Hindlimb muscle (tissue), 1 donor: Measurements from ENCODE around the gene BUD23. TPM values are rescaled to one million over a fixed set of nuclear protein-coding genes. Genes with fewer than 3 reads are reported as not detected.
A peak's percentile ranks its signal among the peaks of the same experiment; 100 is the strongest.
"Not testable (repeated sequence)": the region's sequence is repeated elsewhere in the genome, so short reads cannot be mapped to it uniquely, and the experiment has no call there.

Source experiments
- DNase-seq: peaks from one replicate; pipeline ENCODE4 v3.0.0-alpha.2; 2013
- polyA plus RNA-seq: library from polyadenylated mRNA; unstranded; fragments of 120-200 nt; gene quantifications from one replicate; pipeline ENCODE4 v1.2.1, GENCODE V29; 2013; ENCODE audit not compliant: insufficient read length

The BUD23 gene
- 79.8 TPM for polyA plus RNA-seq

GRCh38 chr7:73683056-73683787, at the start of gene BUD23, which contains the start of gene DNAJC30:
BUD23 (plus strand) TSS chr7:73683597; CDS start chr7:73683626, 29 bp downstream.
DNAJC30 (minus strand) TSS chr7:73683453; CDS start chr7:73683423, 30 bp downstream.
- DNase-seq = peak; percentile 94

- DNase-seq = no peak
These were observed 49.6 kb upstream of the BUD23 start for GRCh38 chr7:73633844-73634243.

GRCh38 chr7:73635428-73636200, 47.8 kb upstream of the BUD23 start:
- no peak for DNase-seq

DNA sequence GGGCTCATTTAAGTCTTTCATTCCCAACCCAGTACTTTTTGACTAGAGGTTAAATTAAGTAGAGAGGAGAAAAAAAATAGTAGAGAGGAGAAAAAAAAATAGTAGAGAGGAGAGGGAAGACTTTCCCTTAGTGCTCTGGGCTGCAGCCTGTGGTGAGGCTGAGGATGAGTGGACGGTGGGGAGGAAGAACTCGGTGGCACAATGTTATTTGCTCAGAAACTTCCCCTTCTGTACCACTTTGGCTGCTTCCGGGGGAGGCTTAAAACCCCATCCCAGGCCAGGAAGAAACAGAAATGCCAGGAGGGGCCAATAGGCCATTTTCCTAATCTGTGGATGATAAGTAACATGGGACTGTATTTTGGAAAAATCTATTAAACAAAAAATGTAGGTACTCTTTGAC, 44.5 kb upstream of the BUD23 start:
- no peak for DNase-seq

- no peak for DNase-seq
These were observed 40.6 kb upstream of the BUD23 start for GRCh38 chr7:73642834-73643233.

- no peak for DNase-seq
These were observed 38.6 kb upstream of the BUD23 start for GRCh38 chr7:73644688-73645286.

DNA sequence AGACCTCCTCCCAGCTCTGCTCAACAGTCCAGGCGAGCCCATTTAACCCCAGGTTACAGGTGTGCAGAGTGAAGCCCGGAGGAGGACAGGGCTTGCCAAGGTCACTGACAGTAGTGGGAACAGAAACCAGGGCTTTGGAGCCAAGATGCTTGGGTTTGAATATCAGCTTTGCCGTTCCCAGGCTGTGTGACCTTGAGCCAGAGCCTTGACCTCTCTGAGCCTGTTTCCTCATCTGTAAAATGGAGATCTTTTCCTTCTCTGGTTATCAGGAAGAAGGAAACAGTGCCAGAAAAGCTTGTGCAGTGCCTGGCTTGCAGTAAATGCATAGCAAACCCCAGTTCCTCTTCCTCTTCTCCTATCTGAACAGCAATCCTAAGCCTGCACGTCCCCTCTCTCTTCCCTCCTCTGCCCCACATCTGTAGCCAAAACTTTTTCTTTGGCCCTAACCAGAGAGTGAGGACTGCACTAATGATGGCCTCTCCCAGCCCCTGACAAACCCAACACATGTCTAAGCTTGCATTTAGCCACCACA, 37.7 kb upstream of the BUD23 start:
- DNase-seq = no peak

GRCh38 chr7:73646785-73647724, 36.3 kb upstream of the BUD23 start:
- DNase-seq = no peak

DNA sequence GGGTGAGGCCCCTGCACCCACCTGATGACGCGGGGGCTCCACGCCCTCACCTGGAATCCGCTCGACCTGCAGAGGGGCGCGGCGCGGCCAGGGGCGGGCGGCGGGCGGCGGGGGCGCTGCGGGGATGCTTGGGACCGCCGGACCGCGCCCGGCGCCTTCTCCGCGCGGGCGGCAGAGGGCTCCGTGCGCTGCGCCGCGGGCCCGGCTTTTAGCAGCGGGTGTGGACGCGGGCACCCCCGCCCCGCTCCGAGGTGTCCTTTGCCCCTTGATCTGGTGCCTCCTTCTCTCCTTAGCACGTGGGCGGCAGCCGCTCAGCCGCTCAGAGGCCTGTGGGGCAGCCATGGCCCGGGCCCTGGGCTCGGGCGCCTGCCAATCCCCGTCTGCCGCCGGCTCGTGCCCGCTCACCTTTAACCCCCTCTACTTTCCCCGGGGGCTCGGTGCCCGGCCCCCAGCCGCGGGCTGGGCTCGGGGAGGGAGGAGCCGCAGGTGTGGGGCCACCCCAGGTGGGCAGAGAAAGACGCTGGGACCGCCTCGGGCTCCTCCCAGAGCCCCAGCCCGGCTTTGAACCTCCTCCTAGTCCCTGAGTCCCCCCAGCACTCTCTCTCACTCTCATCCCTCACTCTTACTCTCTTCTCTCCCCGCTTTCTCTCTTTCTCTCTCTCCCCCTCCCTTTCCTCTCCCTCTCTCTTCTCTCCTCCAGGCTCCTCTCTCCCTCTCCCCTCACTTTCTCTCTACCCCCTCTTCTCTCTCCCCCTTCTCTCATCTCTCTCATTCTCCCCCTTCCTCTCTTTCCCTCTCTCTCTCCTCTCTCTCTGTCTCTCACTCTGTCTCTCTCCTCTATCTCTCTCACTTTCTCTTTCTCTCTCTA, 35.4 kb upstream of the BUD23 start:
- no peak for DNase-seq

DNA sequence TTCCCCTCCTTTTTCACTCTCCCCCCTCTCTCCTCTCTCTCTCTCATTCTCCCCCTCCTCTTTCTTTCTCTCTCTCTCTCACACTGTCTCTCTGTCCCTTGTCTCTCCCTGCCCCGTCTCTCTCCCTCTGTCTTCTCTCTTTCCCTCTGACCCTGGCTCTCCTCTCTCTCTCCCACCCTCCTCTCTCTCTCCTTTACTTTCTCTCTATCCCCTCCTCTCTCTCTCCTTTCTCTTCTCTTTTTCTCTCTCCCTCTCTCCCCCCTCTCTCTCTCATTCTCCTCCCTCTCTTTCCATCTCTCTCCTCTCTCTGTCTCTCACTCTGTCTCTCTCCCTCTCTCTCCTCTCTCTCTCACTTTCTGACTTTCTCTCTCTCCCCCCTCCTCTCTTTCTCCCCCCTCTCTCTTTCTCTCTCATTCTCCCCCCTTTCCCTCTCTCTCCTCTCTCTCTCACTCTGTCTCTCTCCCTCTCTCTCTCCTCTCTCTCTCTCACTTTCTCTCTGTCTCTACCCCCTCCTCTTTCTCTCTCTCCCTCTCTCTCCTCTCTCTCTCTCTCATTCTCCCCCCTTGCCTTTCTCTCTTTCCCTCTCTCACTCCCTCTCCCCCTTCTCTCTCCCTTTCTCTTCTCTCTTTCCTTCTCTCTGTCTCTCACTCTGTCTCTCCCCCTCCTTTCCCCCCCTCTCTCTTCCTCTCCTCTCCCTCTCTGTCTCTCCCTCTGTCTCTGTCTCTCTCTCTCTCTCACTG, 34.6 kb upstream of the BUD23 start:
- DNase-seq = no peak

GRCh38 chr7:73649576-73649975, 33.8 kb upstream of the BUD23 start:
- no peak for DNase-seq

GRCh38 chr7:73650524-73650923, 32.9 kb upstream of the BUD23 start:
- no peak for DNase-seq

DNA sequence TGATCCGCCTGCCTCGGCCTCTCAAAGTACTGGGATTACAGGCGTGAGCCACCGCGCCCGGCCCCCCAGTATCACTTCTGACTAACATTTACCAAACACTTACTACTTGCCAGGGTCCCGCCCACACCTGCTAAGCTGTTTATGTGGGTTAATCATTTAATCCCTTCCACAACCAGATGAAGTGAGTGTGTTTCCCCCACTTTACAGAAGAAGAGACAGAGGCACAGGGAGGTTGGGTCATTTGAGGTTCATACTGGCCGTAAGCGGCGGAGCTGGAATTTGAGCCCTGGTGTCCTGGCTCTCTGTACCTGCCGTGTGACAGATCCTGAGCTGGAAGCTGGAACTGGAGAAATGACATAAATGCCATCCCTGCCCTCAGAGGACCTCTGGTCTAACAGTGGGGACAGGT, 30.9 kb upstream of the BUD23 start:
- no peak for DNase-seq

DNA sequence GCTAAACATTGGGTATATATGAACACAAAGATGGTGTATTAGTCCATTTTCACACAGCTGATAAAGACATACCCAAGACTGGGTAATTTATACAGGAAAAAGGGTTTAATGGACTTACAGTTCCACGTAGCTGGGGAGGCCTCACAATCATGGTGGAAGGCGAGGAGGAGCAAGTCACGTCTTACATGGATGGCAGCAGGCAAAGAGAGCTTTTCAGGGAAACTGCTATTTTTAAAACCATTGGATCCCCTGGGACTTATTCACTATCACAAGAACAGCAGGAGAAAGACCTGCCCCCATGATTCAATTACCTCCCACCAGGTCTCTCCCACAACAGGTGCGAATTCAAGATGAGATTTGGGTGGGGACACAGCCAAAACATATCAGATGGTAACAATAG, 28.1 kb upstream of the BUD23 start:
- DNase-seq = not testable (repeated sequence)

- DNase-seq = no peak
These were observed 23.4 kb upstream of the BUD23 start for GRCh38 chr7:73659983-73660382.

DNA sequence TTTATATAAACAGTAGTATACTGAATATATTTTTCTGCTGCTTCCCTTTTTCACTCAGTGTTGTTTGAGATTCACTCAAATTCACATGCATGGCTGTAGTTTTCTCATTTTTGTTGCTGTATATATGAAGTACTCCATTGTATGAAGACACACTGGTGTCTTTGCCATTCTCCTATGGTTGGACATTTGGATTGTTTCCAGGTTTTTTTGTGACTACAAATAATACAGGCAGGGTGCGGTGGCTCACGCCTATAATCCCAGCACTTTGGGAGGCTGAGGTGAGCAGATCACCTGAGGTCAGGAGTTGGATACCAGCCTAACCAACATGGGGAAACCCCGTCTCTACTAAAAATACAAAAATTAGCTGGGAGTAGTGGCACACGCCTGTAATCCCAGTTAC, 22.8 kb upstream of the BUD23 start:
- DNase-seq = not testable (repeated sequence)

DNA sequence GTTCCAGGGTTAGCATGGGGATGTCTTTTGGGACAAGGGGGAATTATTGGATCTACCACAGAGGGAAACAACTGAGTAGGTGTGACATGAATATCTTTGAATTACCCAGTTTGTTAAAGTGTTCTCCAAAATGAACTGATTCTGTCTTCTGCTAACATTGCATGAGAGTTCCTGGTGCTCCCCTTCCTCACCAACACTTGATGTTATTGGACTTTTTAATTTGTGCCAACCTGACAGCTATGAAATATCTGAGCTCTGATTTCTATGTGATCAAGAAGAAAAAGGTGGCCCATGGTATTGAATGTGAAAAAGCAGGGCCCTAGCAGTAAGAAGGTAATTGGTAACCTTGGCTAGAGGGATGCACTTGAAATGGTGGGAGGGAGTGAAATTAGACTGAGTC, 20.4 kb upstream of the BUD23 start:
- DNase-seq = no peak

GRCh38 chr7:73667344-73668102, 15.9 kb upstream of the BUD23 start, which contains the start of gene VPS37D:
VPS37D (plus strand) TSS chr7:73667831; CDS start chr7:73667959, 128 bp downstream.
- DNase-seq = peak; percentile 93
